Stimulated activated CD8-positive, alpha-beta memory T cell treated with anti-CD3 and anti-CD28 coated beads, Interleukin-12 subunit alpha, Interleukin-12 subunit beta, amount 100 ng/mL, for 4 hours (primary cell): Measurements from ENCODE around the gene ATP11B.

Experiments
- DNase-seq: peaks from one replicate; pipeline ENCODE4 v3.0.0-alpha.2; 2020; ENCODE audit warnings: low read depth

Gene ATP11B

DNA sequence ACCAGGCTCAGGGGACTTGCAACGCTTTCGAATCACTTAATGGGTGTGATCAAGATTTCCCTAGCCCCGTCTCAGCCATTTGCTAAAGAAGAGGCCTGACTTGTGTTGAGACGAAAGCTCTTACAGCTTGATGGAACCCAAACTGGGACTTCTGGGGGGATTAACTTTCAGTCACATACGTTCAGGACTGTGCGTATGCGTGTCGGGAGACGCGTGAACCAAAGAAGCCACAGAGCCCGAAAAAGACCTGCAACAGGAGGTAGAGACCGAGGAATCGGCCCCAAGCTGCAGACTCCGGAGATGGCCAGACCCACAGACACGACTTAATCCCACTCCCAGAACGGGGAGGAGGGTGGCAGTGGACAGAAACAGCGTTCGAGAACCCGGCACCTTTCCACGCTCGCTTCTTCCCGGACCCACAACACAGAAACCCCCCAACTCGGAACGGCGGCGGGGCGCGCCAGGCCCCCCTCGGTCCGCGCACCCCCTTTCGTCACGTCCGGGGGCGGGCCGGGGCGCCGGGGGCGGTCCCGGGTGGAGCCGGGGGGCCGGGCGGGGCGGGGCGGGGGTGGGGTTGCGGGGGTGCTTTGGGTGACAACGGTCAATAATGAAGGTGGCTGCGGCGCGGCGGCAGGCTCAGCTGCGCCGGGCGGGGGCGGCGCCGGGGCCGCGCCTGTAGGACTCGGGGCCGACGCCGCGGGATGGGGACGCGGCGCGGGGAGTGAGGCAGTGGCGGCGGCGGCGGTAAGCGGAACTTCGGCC is at the start of gene ATP11B:
TSS of gene ATP11B (plus strand) at position 604 of the 762 bp plus-strand sequence. CDS start 256 bp downstream, outside the sequence.
- peak; percentile 73 for DNase-seq

DNA sequence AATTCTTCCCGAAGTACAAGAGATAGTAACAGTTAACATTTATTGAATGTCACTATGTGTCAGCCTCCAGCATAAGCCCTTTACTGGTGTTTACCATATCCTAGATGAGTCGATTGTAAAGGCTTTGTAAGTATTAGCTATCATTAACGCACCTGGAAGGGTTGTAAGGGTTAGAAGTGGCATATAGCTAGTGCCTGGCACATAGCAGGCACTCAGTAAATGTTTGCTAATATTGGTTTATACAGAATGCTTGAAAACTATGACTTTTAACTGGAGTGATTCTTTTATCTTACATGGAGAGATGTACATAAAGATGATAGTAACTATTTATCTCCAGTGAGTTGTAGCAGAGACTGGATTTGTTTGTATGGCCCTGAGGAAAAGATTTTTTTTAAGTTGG is 46.3 kb upstream of the ATP11B start:
- DNase-seq, result no peak

GRCh38 chr3:182755308-182755707 is 38.0 kb upstream of the ATP11B start:
- DNase-seq, result no peak

DNA sequence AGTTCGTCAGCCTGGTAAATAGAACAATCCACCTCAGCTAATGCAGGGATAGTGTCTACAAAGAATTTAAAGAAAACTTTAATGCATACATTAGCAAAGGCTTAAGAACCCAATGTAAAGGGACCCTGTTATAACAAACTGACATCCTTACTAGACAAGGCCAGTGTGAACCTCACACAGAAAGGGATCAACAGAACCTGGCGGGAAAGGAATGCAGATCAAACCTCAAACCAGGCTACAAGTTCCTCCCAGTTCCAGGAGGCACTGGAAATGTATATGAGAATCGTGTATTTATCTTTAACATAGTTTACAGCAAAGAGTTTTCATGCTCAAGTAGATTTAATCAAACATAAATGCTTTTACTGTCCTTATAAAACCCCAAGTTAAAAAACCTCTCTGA is 37.6 kb upstream of the ATP11B start:
- DNase-seq, result no peak

DNA sequence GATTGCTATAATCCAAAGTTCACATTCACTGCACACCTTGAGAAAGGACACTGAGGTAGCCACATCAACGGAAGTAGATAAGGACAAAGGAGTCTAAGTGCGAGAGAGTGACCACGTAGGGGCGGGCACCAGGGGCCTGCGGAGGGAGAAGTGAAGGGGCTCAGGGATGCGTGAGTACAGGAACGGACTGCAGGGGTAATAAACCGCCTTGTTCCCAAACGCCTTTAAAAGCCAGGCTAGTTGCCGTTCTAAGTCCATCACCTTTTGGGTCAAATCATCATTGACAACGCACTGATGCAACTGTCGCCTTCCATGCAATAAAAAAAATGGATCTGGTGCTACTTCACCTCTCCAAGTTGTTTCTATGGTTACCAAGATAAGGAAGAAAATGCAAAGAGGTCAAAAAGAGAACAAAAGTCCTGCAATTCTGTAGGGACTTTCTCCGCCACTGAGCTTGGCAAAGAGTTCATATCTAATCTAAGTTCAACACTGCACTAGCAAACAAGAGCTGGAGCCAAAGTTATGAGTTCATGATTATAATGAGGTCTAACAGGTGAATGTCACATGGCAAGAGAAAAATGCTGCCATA is 32.6 kb upstream of the ATP11B start:
- DNase-seq, result no peak

DNA sequence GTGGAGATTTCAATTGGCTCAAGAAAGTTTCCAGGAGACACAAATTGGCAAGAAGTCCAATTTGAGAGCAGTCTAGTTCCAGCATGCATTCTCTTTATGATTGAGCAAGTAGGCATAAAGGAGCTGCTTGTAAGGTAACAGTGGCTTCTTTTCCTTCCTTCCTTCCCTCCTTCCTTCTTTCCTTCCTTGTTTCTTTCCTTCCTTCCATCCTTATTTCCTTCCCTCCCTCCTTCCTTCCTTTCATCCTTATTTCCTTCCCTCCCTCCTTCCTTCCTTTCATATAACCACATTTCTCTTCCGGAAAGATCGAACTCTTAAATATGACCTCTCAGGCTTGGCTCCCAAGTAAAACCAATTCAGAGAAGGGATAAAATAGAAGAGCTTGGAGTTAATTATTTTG is 29.4 kb upstream of the ATP11B start:
- DNase-seq, result no peak

DNA sequence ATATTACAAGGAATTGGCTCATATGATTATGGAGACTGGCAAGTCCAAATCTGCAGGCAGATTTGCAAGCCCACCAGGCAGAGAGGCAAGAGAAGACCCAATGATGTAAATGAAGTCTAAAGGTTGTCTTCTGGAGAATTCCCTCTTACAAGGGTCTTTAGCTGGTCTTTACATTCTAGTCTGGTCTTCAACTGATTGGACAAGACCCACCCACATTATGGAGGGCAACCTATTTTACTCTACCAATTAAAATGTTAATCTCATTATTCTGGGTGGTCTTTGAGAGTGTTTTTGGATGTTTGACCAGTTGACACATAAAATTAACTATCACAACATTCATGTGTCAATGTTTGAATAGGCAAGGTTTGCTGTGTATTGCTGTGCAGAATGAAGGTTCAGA is 28.0 kb upstream of the ATP11B start:
- no peak for DNase-seq

DNA sequence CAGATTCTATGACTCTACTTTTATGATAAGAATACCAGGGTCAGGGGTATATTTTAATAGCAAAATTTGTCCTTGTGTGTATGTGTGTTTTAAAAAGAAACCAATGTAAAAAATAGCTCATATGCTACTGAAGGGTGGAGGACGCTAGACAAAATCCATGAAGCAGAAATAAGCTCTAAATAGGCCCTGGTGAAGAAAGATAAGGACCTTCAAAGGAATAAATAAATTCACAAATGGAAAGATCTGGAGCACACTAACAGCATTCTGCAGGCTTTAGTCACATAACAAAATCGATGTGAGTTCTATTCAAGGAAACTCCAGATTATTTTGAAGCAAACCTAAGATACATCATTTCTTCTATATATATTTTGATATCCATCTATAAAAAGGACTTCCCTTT is 27.2 kb upstream of the ATP11B start:
- DNase-seq, result no peak

DNA sequence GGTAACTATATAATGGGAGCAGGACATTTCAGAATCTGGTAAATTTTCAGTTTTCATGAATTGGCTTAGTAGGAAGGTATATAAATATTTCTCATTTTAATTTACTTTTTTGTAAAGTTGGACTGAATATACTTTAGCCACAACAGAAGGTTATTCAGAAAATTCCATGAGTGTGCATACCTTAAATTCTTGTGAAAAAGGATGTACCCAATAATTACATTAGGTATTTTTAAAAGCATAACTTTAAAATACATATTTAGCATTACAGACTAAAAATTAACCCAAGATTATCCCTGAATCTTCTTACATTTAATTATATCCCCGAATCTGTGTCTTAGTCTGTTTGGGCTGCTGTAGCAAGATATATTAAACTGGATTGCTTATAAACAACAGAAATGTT is 24.9 kb upstream of the ATP11B start:
- DNase-seq, result no peak

DNA sequence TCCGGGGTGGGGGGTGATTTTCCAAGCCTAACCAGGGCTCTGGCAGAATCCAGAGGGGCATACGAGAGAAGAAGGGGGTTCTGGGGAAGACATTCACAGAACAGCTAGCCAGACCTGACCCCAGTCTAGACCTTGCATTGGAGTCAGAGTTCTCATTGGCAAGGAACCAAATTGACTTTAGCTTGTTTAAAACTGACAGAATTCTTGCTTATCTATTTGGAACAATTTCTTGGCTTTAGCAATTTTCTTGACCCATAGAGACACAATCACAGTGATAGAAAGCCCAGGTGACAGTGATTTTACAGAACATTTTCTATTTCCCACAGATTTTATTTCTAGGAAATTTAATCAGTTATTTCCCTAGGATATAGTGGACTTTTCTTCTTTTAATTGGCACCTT is 23.6 kb upstream of the ATP11B start:
- DNase-seq, result no peak

GRCh38 chr3:182782149-182782548 is 11.2 kb upstream of the ATP11B start:
- no peak for DNase-seq

DNA sequence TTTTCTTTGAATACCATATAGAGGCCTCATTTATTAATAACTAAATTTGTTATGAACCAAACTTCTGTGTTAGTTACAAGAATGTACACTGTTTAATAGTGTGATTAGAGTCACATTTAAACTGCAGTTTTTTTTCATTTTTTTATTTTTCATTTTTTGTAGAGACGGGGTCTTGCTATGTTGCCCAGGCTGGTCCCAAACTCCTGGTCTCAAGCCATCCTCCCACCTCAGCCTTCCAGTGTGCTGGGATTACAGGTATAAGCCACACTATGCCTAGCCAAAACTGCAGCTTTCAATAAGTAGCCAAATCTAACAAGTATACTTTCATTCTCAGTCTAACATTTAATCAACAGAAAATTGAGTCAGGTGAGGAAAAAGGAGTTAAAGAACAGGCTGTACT is 10.2 kb upstream of the ATP11B start:
- no peak for DNase-seq

GRCh38 chr3:182784542-182784941 is 8.8 kb upstream of the ATP11B start:
- no peak for DNase-seq

DNA sequence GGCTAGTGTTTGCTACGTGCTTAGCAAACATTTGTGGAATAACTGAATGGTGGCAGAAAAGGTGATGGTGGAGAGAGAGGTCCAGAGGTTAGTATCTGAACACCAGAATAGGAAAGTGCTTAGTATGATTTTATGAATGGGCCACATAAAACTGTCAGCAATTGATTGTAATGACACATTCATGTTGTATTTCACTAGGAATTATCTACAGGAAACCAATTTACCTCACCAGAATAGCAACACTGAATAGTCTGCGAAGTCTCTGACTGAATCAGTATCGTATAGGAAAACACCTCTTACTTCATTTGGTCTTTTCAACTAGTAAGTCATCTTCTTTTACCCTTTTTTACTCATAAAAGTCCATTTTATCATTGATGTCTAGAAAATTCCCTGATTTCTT is 8.2 kb upstream of the ATP11B start:
- no peak for DNase-seq

DNA sequence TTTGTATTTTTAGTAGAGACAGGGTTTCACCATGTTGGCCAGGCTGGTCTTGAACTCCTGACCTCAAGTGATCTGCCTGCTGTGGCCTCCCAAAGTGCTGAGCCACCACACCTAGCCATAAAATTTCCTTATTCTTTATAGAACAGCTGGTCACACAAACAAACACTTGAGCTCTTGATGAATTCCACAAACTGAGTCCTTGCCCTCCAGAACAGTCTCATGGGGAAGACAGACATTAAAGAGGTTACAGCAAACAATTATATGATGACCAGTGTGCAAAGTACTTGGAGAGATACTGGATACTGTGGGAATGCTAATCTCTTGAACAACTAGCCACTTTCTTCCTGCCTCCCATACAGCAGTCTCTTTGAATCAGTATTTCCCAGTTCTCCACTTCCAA is 7.5 kb upstream of the ATP11B start:
- no peak for DNase-seq

- no peak for DNase-seq
Observed at GRCh38 chr3:182786564-182787196, 6.6 kb upstream of the ATP11B start.

- no peak for DNase-seq
Observed at GRCh38 chr3:182787302-182788036, 5.8 kb upstream of the ATP11B start.

GRCh38 chr3:182789371-182789770 is 3.9 kb upstream of the ATP11B start:
- no peak for DNase-seq

GRCh38 chr3:182790612-182791011 is 2.7 kb upstream of the ATP11B start:
- no peak for DNase-seq

- peak; percentile 21 for DNase-seq
Observed at GRCh38 chr3:182793663-182794454, 555 bp downstream of the ATP11B start.

GRCh38 chr3:182794455-182795388 is 1.4 kb downstream of the ATP11B start:
- DNase-seq, result no peak
